ACC112 (cell line): ENCODE data around the gene ZNF474.
A peak's percentile ranks its signal among the peaks of the same experiment; 100 is the strongest.

Experiments
- H2AFZ ChIP-seq: fragments of 200-600 bp; sonication (generic); one replicate; pipeline ENCODE4 v1.6.0; 2017; ENCODE audit warnings: antibody characterized with exemption, low read length; ENCODE audit not compliant: unreplicated experiment
- H3K27ac ChIP-seq: fragments of 200-600 bp; sonication (generic); 2 replicates; pipeline ENCODE4 v1.5.1; 2014; ENCODE audit warnings: low read depth, mild to moderate bottlenecking, antibody characterized with exemption, low read length, moderate library complexity
- H3K27me3 ChIP-seq: fragments of 200-600 bp; sonication (generic); 2 replicates; pipeline ENCODE4 v1.6.1; 2014; ENCODE audit warnings: mild to moderate bottlenecking, antibody characterized with exemption, low read length, moderate library complexity, mixed read lengths; ENCODE audit not compliant: insufficient read depth
- H3K36me3 ChIP-seq: fragments of 200-600 bp; sonication (generic); 2 replicates; pipeline ENCODE4 v1.6.1; 2016; ENCODE audit warnings: mild to moderate bottlenecking, antibody characterized with exemption, low read length, moderate library complexity, mixed read lengths; ENCODE audit not compliant: insufficient read depth
- H3K4me1 ChIP-seq: fragments of 200-600 bp; sonication (generic); one replicate; pipeline ENCODE4 v1.6.1; 2016; ENCODE audit warnings: low read length, mixed read lengths; ENCODE audit not compliant: insufficient read depth, unreplicated experiment, control insufficient read depth
- H3K4me3 ChIP-seq: fragments of 200-600 bp; sonication (generic); 2 replicates; pipeline ENCODE4 v1.5.1; 2014; ENCODE audit warnings: mild to moderate bottlenecking, low read depth, low read length
- H3K79me2 ChIP-seq: fragments of 200-600 bp; sonication (generic); one replicate; pipeline ENCODE4 v1.6.0; 2016; ENCODE audit warnings: low read length; ENCODE audit not compliant: control insufficient read depth, unreplicated experiment, insufficient read depth

Gene ZNF474

DNA sequence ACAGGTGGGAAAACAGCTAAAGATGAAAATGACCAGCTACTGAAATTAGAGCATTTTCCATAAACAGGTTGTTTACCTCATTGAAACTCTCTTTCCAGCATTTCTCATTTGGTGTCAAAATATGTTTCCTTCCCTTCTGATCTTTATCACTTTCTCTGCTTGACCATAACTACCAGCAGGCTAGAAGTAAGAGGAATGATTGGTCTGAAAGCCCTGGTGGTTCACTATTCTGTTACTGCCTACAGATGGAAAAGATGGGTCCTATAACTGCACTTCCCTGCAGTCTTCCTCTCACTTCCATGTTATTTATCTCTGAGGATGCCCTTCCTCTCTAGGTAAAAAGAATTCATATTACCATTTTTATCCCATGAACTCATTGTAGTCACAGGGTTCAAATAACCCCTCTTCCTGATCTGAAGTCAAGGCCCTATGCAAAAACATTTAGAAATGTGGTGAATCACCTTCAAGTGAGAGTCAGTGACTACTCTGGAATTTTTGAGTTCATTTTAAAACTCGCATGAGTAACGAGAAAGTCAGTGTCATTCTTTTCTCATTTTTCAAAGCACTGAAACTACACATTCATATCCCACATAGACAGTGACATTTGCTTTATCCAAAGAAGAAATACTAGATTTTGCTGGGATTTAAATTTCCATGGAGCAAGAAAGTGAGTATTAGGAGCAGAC lies 51.7 kb downstream of the ZNF474 start:
- Histone ChIP-seq H3K4me1 (peaks cover 43% of the 10 kb centered on the region), H3K36me3 (no peaks in the 10 kb centered on the region), H3K27me3 (no peaks in the 10 kb centered on the region), H3K4me3 (peak overlapping the region; percentile 74), H3K79me2 (no peaks in the 10 kb centered on the region), H2AFZ (peak overlapping the region; percentile 86), H3K27ac (peak overlapping the region; percentile 98)

GRCh38 chr5:122181863-122182262 lies 52.5 kb downstream of the ZNF474 start:
- Histone ChIP-seq H2AFZ (peak overlapping the region; percentile 86), H3K79me2 (no peaks in the 10 kb centered on the region), H3K4me1 (peaks cover 42% of the 10 kb centered on the region), H3K27me3 (no peaks in the 10 kb centered on the region), H3K36me3 (no peaks in the 10 kb centered on the region), H3K27ac (peak overlapping the region; percentile 98), H3K4me3 (peak overlapping the region; percentile 74)

GRCh38 chr5:122182491-122182921 lies 53.2 kb downstream of the ZNF474 start:
- Histone ChIP-seq H3K4me1 (peaks cover 45% of the 10 kb centered on the region), H2AFZ (peak overlapping the region; percentile 86), H3K4me3 (peak overlapping the region; percentile 74), H3K27ac (peak overlapping the region; percentile 98), H3K27me3 (no peaks in the 10 kb centered on the region), H3K79me2 (no peaks in the 10 kb centered on the region), H3K36me3 (no peaks in the 10 kb centered on the region)

GRCh38 chr5:122183098-122183787 lies 53.9 kb downstream of the ZNF474 start:
- Histone ChIP-seq H3K79me2 (no peaks in the 10 kb centered on the region), H3K27ac (peak overlapping the region; percentile 98), H3K4me3 (peak overlapping the region; percentile 74), H3K4me1 (peaks cover 46% of the 10 kb centered on the region), H3K27me3 (no peaks in the 10 kb centered on the region), H3K36me3 (no peaks in the 10 kb centered on the region), H2AFZ (peak overlapping the region; percentile 20)

GRCh38 chr5:122183788-122184170 lies 54.4 kb downstream of the ZNF474 start:
- no peaks in the 10 kb centered on the region for H3K27me3 ChIP-seq
- peak overlapping the region; percentile 98 for H3K27ac ChIP-seq

GRCh38 chr5:122184676-122185255 lies 55.4 kb downstream of the ZNF474 start:
- Histone ChIP-seq H3K4me1 (peaks cover 46% of the 10 kb centered on the region), H3K36me3 (no peaks in the 10 kb centered on the region), H3K4me3 (no peak overlapping the region), H3K27ac (peak overlapping the region; percentile 98; the same call in 1 of the 2 replicates), H2AFZ (no peak overlapping the region), H3K27me3 (no peaks in the 10 kb centered on the region), H3K79me2 (no peaks in the 10 kb centered on the region)

More at GRCh38 chr5:122183788-122184170, 54.4 kb downstream of the ZNF474 start:
- Histone ChIP-seq H3K36me3 (no peaks in the 10 kb centered on the region), H2AFZ (peak overlapping the region; percentile 65), H3K4me1 (peaks cover 46% of the 10 kb centered on the region), H3K4me3 (peak overlapping the region; percentile 74), H3K79me2 (no peaks in the 10 kb centered on the region)

DNA sequence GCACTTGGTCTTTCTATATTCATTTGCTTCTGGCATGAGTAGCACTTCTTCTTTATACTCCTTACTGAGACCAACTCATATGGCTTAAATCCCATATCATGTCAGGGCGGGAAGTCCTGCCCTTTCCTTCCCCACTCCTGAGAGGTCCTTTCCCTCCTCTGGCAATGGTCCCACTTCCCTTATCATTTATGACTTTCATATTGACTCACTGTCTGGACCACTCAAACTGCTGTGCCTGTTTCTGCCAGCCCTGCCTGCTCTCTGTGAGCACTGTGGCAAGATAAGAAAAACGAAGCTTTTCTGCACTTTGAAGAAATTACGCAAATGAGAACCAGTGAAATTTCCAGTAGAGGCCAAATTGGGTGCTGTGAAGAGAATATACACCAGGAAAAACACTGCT lies 58.1 kb downstream of the ZNF474 start:
- H3K36me3 ChIP-seq: no peaks in the 10 kb centered on the region
- H3K4me3 ChIP-seq: no peak overlapping the region
- H2AFZ ChIP-seq: no peak overlapping the region
- H3K27ac ChIP-seq: no peak overlapping the region
- H3K27me3 ChIP-seq: no peaks in the 10 kb centered on the region
- H3K4me1 ChIP-seq: peaks cover 25% of the 10 kb centered on the region
- H3K79me2 ChIP-seq: no peaks in the 10 kb centered on the region

DNA sequence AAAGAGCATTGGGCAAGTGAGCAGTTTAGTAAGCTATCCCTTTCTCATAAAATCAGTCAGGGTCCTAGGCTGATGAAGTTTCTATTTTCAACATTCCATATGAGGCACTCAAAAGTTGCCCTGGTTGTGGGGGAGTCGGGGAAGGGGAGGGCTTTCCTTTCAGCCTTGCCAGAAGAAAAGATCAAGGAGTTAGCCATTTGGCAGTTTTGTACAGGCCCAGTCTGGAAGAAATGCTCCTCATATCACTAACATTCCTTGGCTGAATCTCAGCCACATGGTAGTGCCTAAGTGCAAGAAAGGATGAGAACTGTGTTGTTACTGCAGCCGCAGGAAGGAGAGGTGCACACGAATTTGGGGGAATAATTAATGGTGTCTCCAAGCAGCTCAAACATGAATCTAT lies 60.8 kb downstream of the ZNF474 start:
- no peak overlapping the region for H3K4me3 ChIP-seq
- no peaks in the 10 kb centered on the region for H3K36me3 ChIP-seq
- peaks cover 3% of the 10 kb centered on the region for H3K4me1 ChIP-seq
- H3K27ac ChIP-seq: no peak overlapping the region
- no peaks in the 10 kb centered on the region for H3K27me3 ChIP-seq
- H3K79me2 ChIP-seq: no peaks in the 10 kb centered on the region
- no peak overlapping the region for H2AFZ ChIP-seq

GRCh38 chr5:122192497-122193496 lies 63.5 kb downstream of the ZNF474 start:
- H3K27me3 ChIP-seq: peaks cover 12% of the 10 kb centered on the region; the same call in 1 of the 2 replicates
- H3K4me1 ChIP-seq: no peaks in the 10 kb centered on the region
- H3K36me3 ChIP-seq: no peaks in the 10 kb centered on the region
- H3K4me3 ChIP-seq: no peak overlapping the region
- H3K27ac ChIP-seq: no peak overlapping the region
- H2AFZ ChIP-seq: no peak overlapping the region
- no peaks in the 10 kb centered on the region for H3K79me2 ChIP-seq

DNA sequence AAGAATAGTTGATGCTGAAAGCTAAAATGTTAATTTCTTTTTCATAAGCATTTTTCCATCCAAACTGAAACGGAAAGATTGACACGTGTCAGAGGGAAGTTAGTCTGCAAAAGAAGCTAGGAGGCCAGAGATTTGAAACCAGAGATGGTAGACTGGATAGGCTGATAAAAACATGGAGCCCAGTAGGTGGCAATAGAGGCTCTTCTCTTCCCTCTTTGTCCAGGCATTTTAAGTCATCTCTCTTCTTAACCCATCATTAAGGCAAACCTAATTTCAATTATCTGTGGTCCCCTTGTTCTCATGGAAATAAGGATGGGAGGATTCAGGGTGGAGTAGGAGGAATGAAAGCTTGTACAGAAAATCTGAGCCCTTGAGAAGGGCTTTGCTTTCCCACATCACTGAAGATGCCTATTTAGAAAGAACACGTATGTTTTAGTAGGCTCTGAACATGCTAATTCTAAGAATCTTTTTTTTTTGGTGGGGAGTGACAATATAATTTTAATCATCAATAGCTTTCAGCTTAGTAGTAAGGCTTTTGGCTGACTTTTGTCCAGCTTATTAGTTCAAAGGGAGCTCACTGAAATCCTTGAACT lies 66.6 kb downstream of the ZNF474 start:
- no peak overlapping the region for H2AFZ ChIP-seq
- H3K79me2 ChIP-seq: no peaks in the 10 kb centered on the region
- H3K27me3 ChIP-seq: peaks cover 33% of the 10 kb centered on the region
- no peak overlapping the region for H3K4me3 ChIP-seq
- H3K4me1 ChIP-seq: no peaks in the 10 kb centered on the region
- no peaks in the 10 kb centered on the region for H3K36me3 ChIP-seq
- H3K27ac ChIP-seq: no peak overlapping the region
